OCI-LY1 (cell line): ENCODE measurements around the gene ASCL1.

Source experiments
- H2AFZ ChIP-seq: fragments of 200-600 bp; sonication (generic), shearing (Covaris generic); 2 replicates; pipeline ENCODE4 v1.6.0; 2014; ENCODE audit warnings: antibody characterized with exemption, mild to moderate bottlenecking, low read length
- H3F3A ChIP-seq: fragments of 200-600 bp; sonication (generic), shearing (Covaris generic); 2 replicates; pipeline ENCODE4 v1.6.0; 2014; ENCODE audit warnings: mild to moderate bottlenecking, antibody characterized with exemption, low read length, moderate library complexity; ENCODE audit not compliant: insufficient read depth
- H3K27ac ChIP-seq: fragments of 200-600 bp; sonication (generic); 2 replicates; pipeline ENCODE4 v1.5.1; 2014; ENCODE audit warnings: low read length, mixed run types, mild to moderate bottlenecking, low read depth; ENCODE audit not compliant: poor library complexity, severe bottlenecking
- H3K27me3 ChIP-seq: fragments of 200-600 bp; sonication (generic); 2 replicates; pipeline ENCODE4 v1.6.0; 2014; ENCODE audit warnings: antibody characterized with exemption, mild to moderate bottlenecking, low read length, moderate library complexity; ENCODE audit not compliant: insufficient read depth
- H3K36me3 ChIP-seq: fragments of 200-600 bp; sonication (generic); 2 replicates; pipeline ENCODE4 v1.6.1; 2014; ENCODE audit warnings: mild to moderate bottlenecking, antibody characterized with exemption, low read length, moderate library complexity, mixed read lengths; ENCODE audit not compliant: insufficient read depth
- H3K4me1 ChIP-seq: fragments of 200-600 bp; sonication (generic); 2 replicates; pipeline ENCODE4 v1.5.1; 2014; ENCODE audit warnings: mild to moderate bottlenecking, low read length, moderate library complexity; ENCODE audit not compliant: insufficient read depth, severe bottlenecking
- H3K4me2 ChIP-seq: fragments of 200-600 bp; sonication (generic), shearing (Covaris generic); 2 replicates; pipeline ENCODE4 v1.6.1; 2014; ENCODE audit warnings: low read length
- H3K4me3 ChIP-seq: fragments of 200-600 bp; sonication (generic); 2 replicates; pipeline ENCODE4 v1.5.1; 2014; ENCODE audit warnings: low read length, low read depth, mild to moderate bottlenecking, mixed read lengths; ENCODE audit not compliant: poor library complexity, severe bottlenecking
- H3K79me2 ChIP-seq: fragments of 200-600 bp; shearing (Covaris generic); 2 replicates; pipeline ENCODE4 v1.6.1; 2016; ENCODE audit warnings: mixed run types, low read length, mixed read lengths; ENCODE audit not compliant: insufficient read depth
- H3K9ac ChIP-seq: fragments of 200-600 bp; sonication (generic), shearing (Covaris generic); 2 replicates; pipeline ENCODE4 v1.6.1; 2014; ENCODE audit warnings: mild to moderate bottlenecking, low read length, mixed read lengths
- H3K9me2 ChIP-seq: fragments of 200-600 bp; sonication (generic), shearing (Covaris generic); 2 replicates; pipeline ENCODE4 v1.6.1; 2014; ENCODE audit warnings: low read depth, mild to moderate bottlenecking, low read length, mixed read lengths
- H3K9me3 ChIP-seq: fragments of 200-600 bp; shearing (Covaris generic); 2 replicates; pipeline ENCODE4 v1.6.1; 2014; ENCODE audit warnings: low read length, mixed read lengths
- H4K20me1 ChIP-seq: fragments of 200-600 bp; sonication (generic), shearing (Covaris generic); 2 replicates; pipeline ENCODE4 v1.6.0; 2016; ENCODE audit warnings: mild to moderate bottlenecking, low read length; ENCODE audit not compliant: insufficient read depth
- EZH2 ChIP-seq: fragments of 200-600 bp; sonication (generic), shearing (Covaris generic); IDR thresholded peaks from 2 replicates; pipeline ENCODE4 v1.8.0; 2017; ENCODE audit warnings: borderline replicate concordance, mixed run types, mild to moderate bottlenecking, antibody characterized with exemption, low read length, moderate library complexity, mixed read lengths
- TF ChIP-seq, protein P1 (sequence below): fragments of 200-600 bp; sonication (generic), shearing (Covaris generic); IDR thresholded peaks from 2 replicates; pipeline ENCODE4 v1.5.1; 2017; ENCODE audit warnings: mild to moderate bottlenecking, antibody characterized with exemption, low read length, moderate library complexity, mixed read lengths

The ASCL1 gene

DNA sequence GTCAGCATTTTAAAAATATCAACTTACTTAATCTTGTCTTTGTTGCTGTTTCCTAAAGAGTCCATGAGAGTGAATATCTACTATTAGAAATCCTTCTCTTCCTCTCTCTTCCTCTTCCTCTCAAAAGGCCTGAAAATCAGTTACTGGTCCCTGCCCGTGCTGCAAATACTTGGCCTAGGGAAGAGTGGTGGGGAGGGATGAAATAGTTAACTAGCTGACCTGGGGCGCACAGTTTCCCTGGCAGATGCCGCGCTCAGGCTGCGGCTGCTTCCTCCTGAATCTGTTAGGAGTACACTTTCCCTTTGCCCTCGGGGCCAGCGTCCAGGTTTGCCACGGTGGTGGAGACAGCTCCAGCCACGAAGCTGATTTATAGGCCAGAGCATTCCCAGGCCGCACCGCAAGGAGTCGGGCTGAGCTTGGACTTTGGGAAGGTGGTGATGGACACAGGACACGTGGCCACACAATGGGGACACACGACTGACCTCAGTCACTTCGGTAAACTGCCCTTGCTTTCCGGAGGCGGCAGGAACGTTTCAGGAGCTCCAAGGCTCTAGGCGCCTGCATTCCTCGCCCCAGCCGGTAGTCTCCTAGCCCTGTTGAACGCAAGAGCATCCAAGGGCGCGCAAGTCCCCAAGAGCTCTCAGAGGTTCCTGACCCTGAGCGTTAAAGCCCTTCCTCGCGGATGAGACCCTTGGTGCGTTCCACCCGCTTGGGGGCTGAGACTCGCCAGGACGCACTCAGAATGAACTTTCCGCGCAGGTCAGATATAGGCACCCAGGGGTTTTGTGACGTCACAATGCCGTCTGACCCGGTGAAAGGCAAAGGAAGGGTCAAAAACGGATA, 7.1 kb upstream of the ASCL1 start:
- Histone ChIP-seq H3K9ac (no peak overlapping the region), H3K79me2 (no peaks in the 10 kb centered on the region), H3K9me3 (no peaks in the 10 kb centered on the region), H3K4me1 (no peaks in the 10 kb centered on the region), H3K4me2 (no peak overlapping the region), H3K27ac (no peak overlapping the region), H3K27me3 (no peaks in the 10 kb centered on the region), H3F3A (no peaks in the 10 kb centered on the region), H2AFZ (no peak overlapping the region), H4K20me1 (no peaks in the 10 kb centered on the region), H3K36me3 (no peaks in the 10 kb centered on the region), H3K4me3 (no peak overlapping the region), H3K9me2 (no peaks in the 10 kb centered on the region)
- TF ChIP-seq, protein P1, sequence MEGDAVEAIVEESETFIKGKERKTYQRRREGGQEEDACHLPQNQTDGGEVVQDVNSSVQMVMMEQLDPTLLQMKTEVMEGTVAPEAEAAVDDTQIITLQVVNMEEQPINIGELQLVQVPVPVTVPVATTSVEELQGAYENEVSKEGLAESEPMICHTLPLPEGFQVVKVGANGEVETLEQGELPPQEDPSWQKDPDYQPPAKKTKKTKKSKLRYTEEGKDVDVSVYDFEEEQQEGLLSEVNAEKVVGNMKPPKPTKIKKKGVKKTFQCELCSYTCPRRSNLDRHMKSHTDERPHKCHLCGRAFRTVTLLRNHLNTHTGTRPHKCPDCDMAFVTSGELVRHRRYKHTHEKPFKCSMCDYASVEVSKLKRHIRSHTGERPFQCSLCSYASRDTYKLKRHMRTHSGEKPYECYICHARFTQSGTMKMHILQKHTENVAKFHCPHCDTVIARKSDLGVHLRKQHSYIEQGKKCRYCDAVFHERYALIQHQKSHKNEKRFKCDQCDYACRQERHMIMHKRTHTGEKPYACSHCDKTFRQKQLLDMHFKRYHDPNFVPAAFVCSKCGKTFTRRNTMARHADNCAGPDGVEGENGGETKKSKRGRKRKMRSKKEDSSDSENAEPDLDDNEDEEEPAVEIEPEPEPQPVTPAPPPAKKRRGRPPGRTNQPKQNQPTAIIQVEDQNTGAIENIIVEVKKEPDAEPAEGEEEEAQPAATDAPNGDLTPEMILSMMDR: no peak
- no peak for TF ChIP-seq EZH2

DNA sequence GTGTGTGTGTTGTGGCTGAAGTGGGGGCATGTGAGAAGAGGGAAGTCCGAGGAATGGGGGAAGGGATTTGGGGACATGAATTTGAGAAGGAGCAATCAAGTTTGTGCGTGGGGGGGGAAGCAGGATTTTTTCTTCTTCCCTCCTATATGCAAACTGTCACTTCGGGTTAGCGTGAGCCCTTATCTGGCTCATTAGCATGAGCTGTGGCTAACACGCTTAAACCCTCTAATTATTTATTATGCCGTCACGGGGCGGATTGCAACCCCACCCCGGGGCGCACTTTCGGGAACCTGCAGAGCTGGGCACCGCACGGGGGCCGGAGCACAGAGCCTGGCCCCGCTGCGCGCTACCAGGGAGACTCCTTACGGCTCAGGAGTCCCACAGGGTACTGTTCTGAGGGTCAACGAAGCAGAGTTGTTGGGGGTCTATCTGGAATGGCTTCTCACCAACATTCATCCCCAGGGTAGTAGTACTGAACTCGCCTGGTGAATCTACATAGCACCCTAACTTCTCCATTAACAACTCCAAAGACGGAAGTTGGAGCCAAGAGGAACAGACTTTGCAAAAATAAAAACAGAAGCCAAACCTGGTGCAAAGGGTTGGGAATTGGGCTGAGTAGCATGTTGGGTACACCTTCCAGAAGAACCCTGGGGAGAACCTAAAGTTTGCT, 6.4 kb upstream of the ASCL1 start:
- no peaks in the 10 kb centered on the region for H3K36me3 ChIP-seq
- H3K27ac ChIP-seq: no peak overlapping the region
- H3K4me1 ChIP-seq: no peaks in the 10 kb centered on the region
- H3K9ac ChIP-seq: no peak overlapping the region
- no peaks in the 10 kb centered on the region for H4K20me1 ChIP-seq
- H3K4me2 ChIP-seq: no peak overlapping the region
- H3K27me3 ChIP-seq: no peaks in the 10 kb centered on the region
- no peaks in the 10 kb centered on the region for H3K9me3 ChIP-seq
- H3K9me2 ChIP-seq: no peaks in the 10 kb centered on the region
- H3F3A ChIP-seq: no peaks in the 10 kb centered on the region
- TF ChIP-seq, protein P1: no peak
- TF ChIP-seq EZH2: no peak
- H3K4me3 ChIP-seq: no peak overlapping the region
- H3K79me2 ChIP-seq: no peaks in the 10 kb centered on the region
- no peak overlapping the region for H2AFZ ChIP-seq

DNA sequence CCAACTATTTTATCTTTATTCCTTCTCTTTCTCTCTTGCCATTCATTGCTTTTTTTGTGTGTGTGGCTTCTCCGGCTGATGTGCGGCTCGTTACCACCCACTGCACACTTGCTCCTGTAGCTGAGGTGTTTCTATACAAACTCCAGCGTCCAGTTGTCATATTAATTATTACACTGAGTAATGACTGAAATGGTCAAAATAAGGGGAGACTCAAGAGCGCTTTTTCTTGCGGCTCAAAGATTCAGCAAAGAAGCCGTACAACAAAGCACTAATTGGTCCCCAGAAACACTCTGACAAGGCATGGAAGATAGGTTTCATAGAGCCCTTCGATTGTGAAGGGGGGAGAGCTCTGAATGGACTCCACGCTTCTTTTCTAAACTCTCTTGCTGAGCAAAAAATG, 5.6 kb upstream of the ASCL1 start:
- H3K4me3 ChIP-seq: no peak overlapping the region
- H3K36me3 ChIP-seq: no peaks in the 10 kb centered on the region
- H3K9me2 ChIP-seq: no peaks in the 10 kb centered on the region
- H4K20me1 ChIP-seq: no peaks in the 10 kb centered on the region
- no peak overlapping the region for H3K27ac ChIP-seq
- H3F3A ChIP-seq: no peaks in the 10 kb centered on the region
- H3K9me3 ChIP-seq: no peaks in the 10 kb centered on the region
- no peaks in the 10 kb centered on the region for H3K79me2 ChIP-seq
- TF ChIP-seq, protein P1: no peak
- no peak for TF ChIP-seq EZH2
- no peak overlapping the region for H3K4me2 ChIP-seq
- no peaks in the 10 kb centered on the region for H3K27me3 ChIP-seq
- no peaks in the 10 kb centered on the region for H3K4me1 ChIP-seq
- H2AFZ ChIP-seq: no peak overlapping the region
- no peak overlapping the region for H3K9ac ChIP-seq
